Thoracic aorta (tissue), 2 donors: ENCODE results near the gene ADCY3. TPM values are rescaled to one million over a fixed set of nuclear protein-coding genes. Genes with fewer than 3 reads are reported as not detected.

Source experiments
- ATAC-seq: fragments of 150-250 bp; one replicate; pipeline ENCODE4 v1.8.0; 2017; ENCODE audit warnings: low read depth; ENCODE audit not compliant: insufficient number of reproducible peaks, low FRiP score
- DNase-seq: peaks from one replicate; pipeline ENCODE4 v3.0.0-alpha.2; 2020; ENCODE audit warnings: low spot score
- H3K27ac ChIP-seq, 2 donors: fragments of 200-600 bp; sonication (generic); 1 replicate in 1 of 2; 2 replicates in 1 of 2; pipeline ENCODE4 v1.5.1; 2016; ENCODE audit warnings: mild to moderate bottlenecking in 2 of 2, moderate library complexity in 2 of 2
- H3K27me3 ChIP-seq: fragments of 200-600 bp; sonication (generic); replicated peaks from 2 replicates; pipeline ENCODE4 v1.6.0; 2016; ENCODE audit warnings: mild to moderate bottlenecking; ENCODE audit not compliant: insufficient read depth
- H3K36me3 ChIP-seq: fragments of 200-600 bp; sonication (generic); one replicate; pipeline ENCODE4 v1.5.1; 2016
- H3K4me1 ChIP-seq, 2 donors: fragments of 200-600 bp; sonication (generic); 1 replicate in 1 of 2; 2 replicates in 1 of 2; pipeline versions ENCODE4 v1.5.1 to v1.6.0; 2016; ENCODE audit warnings: low read depth in 2 of 2, mild to moderate bottlenecking in 1 of 2; ENCODE audit not compliant: control insufficient read depth in 1 of 2
- H3K4me3 ChIP-seq: fragments of 200-600 bp; sonication (generic); 2 replicates; pipeline ENCODE4 v1.5.1; 2016; ENCODE audit warnings: mild to moderate bottlenecking
- H3K9me3 ChIP-seq: fragments of 200-600 bp; sonication (generic); 2 replicates; pipeline ENCODE4 v1.5.1; 2016
- total RNA-seq, 2 donors: library from RNA; depleted of rRNA; stranded (reverse); fragments of >200 nt; gene quantifications; one replicate each; pipeline versions ENCODE4 v1.1.0 to v1.2.3, GENCODE V29; 2016
- TF ChIP-seq, protein P1 (sequence below): fragments of 200-600 bp; sonication (generic); IDR thresholded peaks from one replicate; pipeline ENCODE4 v1.5.1; 2019; ENCODE audit warnings: antibody characterized with exemption

ADCY3 gene
- total RNA-seq, 2 donors from 2014 or later, result 51.9 to 78.9 TPM

GRCh38 chr2:24928036-24928435, 8.0 kb upstream of the ADCY3 start:
- peaks cover 0 to 17% of the 10 kb centered on the region in 2 donors for H3K4me1 ChIP-seq
- DNase-seq (no peak), ATAC-seq (no peak)
- TF ChIP-seq, protein P1, sequence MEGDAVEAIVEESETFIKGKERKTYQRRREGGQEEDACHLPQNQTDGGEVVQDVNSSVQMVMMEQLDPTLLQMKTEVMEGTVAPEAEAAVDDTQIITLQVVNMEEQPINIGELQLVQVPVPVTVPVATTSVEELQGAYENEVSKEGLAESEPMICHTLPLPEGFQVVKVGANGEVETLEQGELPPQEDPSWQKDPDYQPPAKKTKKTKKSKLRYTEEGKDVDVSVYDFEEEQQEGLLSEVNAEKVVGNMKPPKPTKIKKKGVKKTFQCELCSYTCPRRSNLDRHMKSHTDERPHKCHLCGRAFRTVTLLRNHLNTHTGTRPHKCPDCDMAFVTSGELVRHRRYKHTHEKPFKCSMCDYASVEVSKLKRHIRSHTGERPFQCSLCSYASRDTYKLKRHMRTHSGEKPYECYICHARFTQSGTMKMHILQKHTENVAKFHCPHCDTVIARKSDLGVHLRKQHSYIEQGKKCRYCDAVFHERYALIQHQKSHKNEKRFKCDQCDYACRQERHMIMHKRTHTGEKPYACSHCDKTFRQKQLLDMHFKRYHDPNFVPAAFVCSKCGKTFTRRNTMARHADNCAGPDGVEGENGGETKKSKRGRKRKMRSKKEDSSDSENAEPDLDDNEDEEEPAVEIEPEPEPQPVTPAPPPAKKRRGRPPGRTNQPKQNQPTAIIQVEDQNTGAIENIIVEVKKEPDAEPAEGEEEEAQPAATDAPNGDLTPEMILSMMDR, result no peak
- H3K27me3 ChIP-seq, result no peaks in the 10 kb centered on the region
- no peak overlapping the region for H3K4me3 ChIP-seq
- H3K9me3 ChIP-seq, result no peaks in the 10 kb centered on the region
- no peaks in the 10 kb centered on the region for H3K36me3 ChIP-seq
- H3K27ac ChIP-seq, result no peak overlapping the region

GRCh38 chr2:24926602-24927252, 6.7 kb upstream of the ADCY3 start:
- Histone ChIP-seq H3K4me3 (peak overlapping the region; percentile 66), H3K4me1 (peaks cover 0 to 17% of the 10 kb centered on the region in 2 donors), H3K27me3 (no peaks in the 10 kb centered on the region), H3K9me3 (no peaks in the 10 kb centered on the region), H3K36me3 (no peaks in the 10 kb centered on the region), H3K27ac (peak overlapping the region; percentile 33 to 69)
- TF ChIP-seq, protein P1, result no peak
- ATAC-seq (no peak), DNase-seq (no peak)

- Histone ChIP-seq H3K27me3 (no peaks in the 10 kb centered on the region), H3K4me3 (peak overlapping the region; percentile 66), H3K36me3 (no peaks in the 10 kb centered on the region), H3K4me1 (peaks cover 0 to 17% of the 10 kb centered on the region in 2 donors), H3K27ac (peak overlapping the region in 1 of 2 donors; percentile 69), H3K9me3 (no peaks in the 10 kb centered on the region)
- TF ChIP-seq, protein P1, result no peak
- DNase-seq (no peak), ATAC-seq (no peak)
These were observed 6.2 kb upstream of the ADCY3 start for GRCh38 chr2:24926220-24926601.

GRCh38 chr2:24925815-24926214, 5.8 kb upstream of the ADCY3 start:
- no peaks in the 10 kb centered on the region for H3K27me3 ChIP-seq
- no peak for ATAC-seq
- TF ChIP-seq, protein P1, result no peak
- H3K4me1 ChIP-seq, result peaks cover 0 to 13% of the 10 kb centered on the region in 2 donors
- H3K27ac ChIP-seq, result no peak overlapping the region
- H3K4me3 ChIP-seq, result no peak overlapping the region
- H3K9me3 ChIP-seq, result no peaks in the 10 kb centered on the region
- H3K36me3 ChIP-seq, result no peaks in the 10 kb centered on the region
- no peak for DNase-seq

DNA sequence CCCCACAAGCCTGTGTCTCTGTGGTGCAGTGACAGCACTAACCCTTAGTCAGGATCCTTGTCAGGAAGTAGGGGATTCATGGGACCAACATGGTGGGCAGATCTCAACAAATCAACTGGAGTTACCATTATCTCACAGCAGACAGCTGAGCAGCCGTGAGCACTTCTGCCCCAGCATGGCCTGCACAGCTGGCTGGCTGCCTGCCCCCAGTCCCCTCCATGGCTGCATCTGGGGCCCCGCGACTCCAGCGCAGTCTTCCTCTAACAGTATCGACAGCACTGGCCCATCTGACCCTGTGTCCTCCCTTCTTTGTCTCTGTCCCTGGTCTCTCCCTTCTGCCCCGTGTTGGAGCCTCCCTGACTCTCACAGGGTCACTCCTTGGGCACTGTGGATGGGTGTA, 4.7 kb upstream of the ADCY3 start:
- DNase-seq (no peak), ATAC-seq (no peak)
- no peak overlapping the region for H3K27ac ChIP-seq
- no peaks in the 10 kb centered on the region for H3K36me3 ChIP-seq
- no peaks in the 10 kb centered on the region for H3K27me3 ChIP-seq
- H3K9me3 ChIP-seq, result no peaks in the 10 kb centered on the region
- TF ChIP-seq, protein P1, result no peak
- H3K4me3 ChIP-seq, result no peak overlapping the region
- H3K4me1 ChIP-seq, result peaks cover 0 to 9% of the 10 kb centered on the region in 2 donors
